Mucosa of descending colon (tissue), 3 donors: ENCODE results near the gene TBXAS1. TPM values are rescaled to one million over a fixed set of nuclear protein-coding genes. Genes with fewer than 3 reads are reported as not detected.

Experiments
- ATAC-seq: fragments of 200-7000 bp; cut with Tn5 transposase; one replicate; pipeline ENCODE4 v1.9.1; 2020; ENCODE audit warnings: mild to moderate bottlenecking, moderate library complexity
- DNase-seq, 3 donors: peaks; one replicate each; pipeline ENCODE4 v3.0.0-alpha.2; 2020
- H3K36me3 ChIP-seq: fragments of 200-600 bp; one replicate; pipeline ENCODE4 v1.8.0; 2021; ENCODE audit warnings: low read depth, mild to moderate bottlenecking
- H3K4me1 ChIP-seq: fragments of 200-600 bp; one replicate; pipeline ENCODE4 v1.8.0; 2021; ENCODE audit warnings: low read depth, mild to moderate bottlenecking
- H3K4me3 ChIP-seq: fragments of 200-600 bp; one replicate; pipeline ENCODE4 v1.8.0; 2021; ENCODE audit warnings: mild to moderate bottlenecking
- H3K9me3 ChIP-seq: fragments of 200-600 bp; one replicate; pipeline ENCODE4 v1.8.0; 2021; ENCODE audit warnings: mild to moderate bottlenecking
- intact Hi-C, 2 donors: fragments of 100-400 bp; cut with DNase I in 1 of 2; cut with micrococcal nuclease in 1 of 2; formaldehyde crosslinking; loops; one replicate each; pipeline versions ENCODE4 v1.11.0 to v1.11.1; 2022; cut with DNase I, micrococcal nuclease
- total RNA-seq, 3 donors: library from RNA; stranded (reverse); fragmentation: NEBNext Ultra II Directional in 2 of 3; extraction: Animal tissue kit (Norgen Biotek cat#: 25700) in 2 of 3; gene quantifications; one replicate each; pipeline versions ENCODE4 v1.2.1 to v1.2.4, GENCODE V29; 2021 to 2023
- TF ChIP-seq, protein P1 (sequence below): fragments of 200-600 bp; IDR thresholded peaks from one replicate; pipeline ENCODE4 v1.8.0; 2022; ENCODE audit warnings: antibody characterized with exemption, mild to moderate bottlenecking
- donor health status: DM: no; HTN: no; CAD: no; lungs with moderate emphysema.
- donor health status: DM: no; HTN: no; CAD: no.
- donor health status: DM: no; HTN: yes; CAD: no.

The TBXAS1 gene
- total RNA-seq, 3 donors from 2014 or later, result 9.4 to 15.6 (median 9.7) TPM

DNA sequence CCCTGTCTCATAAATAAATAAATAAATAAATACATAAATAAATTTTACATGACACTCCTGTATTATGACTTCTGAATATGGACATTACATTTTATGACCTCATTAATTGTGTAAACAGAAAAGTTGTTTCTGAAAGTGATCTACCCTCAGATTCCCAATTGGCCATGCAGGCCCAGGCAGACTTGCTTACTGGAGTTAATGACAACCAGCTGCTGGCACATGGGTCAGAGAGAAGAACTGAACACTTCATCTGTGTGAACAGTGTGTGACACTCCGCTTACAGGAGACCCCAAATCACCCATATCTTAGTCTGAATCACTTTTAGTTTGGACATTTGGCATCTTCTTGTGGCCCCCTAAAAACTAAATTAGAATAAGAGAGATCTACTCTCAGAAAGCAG, 202.3 kb downstream of the TBXAS1 start:
- DNase-seq, result no peak
- Histone ChIP-seq H3K4me1 (no peaks in the 10 kb centered on the region), H3K9me3 (no peaks in the 10 kb centered on the region), H3K4me3 (no peak overlapping the region), H3K36me3 (no peaks in the 10 kb centered on the region)
- intact Hi-C loops, result no loop called here
- TF ChIP-seq, protein P1, sequence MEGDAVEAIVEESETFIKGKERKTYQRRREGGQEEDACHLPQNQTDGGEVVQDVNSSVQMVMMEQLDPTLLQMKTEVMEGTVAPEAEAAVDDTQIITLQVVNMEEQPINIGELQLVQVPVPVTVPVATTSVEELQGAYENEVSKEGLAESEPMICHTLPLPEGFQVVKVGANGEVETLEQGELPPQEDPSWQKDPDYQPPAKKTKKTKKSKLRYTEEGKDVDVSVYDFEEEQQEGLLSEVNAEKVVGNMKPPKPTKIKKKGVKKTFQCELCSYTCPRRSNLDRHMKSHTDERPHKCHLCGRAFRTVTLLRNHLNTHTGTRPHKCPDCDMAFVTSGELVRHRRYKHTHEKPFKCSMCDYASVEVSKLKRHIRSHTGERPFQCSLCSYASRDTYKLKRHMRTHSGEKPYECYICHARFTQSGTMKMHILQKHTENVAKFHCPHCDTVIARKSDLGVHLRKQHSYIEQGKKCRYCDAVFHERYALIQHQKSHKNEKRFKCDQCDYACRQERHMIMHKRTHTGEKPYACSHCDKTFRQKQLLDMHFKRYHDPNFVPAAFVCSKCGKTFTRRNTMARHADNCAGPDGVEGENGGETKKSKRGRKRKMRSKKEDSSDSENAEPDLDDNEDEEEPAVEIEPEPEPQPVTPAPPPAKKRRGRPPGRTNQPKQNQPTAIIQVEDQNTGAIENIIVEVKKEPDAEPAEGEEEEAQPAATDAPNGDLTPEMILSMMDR, result no peak
- no peak for ATAC-seq

DNA sequence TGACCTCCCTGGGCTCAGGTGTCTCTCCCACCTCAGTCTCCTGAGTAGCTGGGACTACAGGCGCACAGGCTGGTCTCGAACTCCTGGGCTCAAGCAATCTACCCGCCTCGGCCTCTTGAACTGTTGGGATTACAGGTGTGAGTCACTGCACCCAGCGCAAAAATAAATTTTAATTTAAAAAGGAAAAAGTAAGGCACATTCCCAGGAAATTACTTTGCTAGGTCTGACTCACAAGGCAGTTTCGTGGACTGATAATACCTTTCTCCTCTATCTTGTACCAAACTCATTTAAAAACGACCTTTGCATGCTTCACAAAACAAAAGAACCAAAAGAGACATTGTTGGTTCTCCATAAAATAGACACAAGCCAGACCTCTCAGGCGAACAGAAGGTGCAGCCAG, 204.0 kb downstream of the TBXAS1 start:
- intact Hi-C loops, result no loop called here
- ATAC-seq, result no peak
- Histone ChIP-seq H3K4me1 (no peaks in the 10 kb centered on the region), H3K9me3 (no peaks in the 10 kb centered on the region), H3K4me3 (no peak overlapping the region), H3K36me3 (peaks cover 5% of the 10 kb centered on the region)
- DNase-seq, result no peak
- TF ChIP-seq, protein P1, result no peak

DNA sequence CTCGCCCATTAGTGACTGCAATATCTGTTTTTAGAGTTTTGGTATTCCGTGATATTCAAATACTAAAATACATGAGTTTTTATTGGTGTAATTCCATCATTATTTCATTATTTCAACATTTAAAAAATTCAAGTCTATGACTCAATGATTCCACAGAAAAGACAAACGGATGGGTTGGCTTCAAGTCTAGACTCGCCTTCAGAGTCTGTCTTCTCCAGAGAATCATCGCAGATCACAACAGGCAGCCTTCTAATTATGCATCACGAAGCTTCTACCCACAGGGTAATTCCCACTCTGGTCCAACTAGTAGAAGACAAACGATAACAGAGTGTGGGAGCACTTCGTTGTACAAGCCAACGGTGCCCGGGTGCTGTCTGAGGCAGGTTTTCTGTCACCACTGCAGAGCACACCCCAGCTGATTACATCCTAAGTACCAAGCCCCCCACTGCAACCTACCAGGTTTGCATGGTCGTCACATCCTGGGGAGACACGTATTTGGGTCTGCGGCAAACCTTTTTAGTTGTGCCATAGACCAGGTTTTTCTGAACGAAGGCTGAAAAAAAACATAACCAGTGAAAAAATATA, 204.8 kb downstream of the TBXAS1 start:
- no peak for ATAC-seq
- no peaks in the 10 kb centered on the region for H3K9me3 ChIP-seq
- intact Hi-C loops, result no loop called here
- no peak overlapping the region for H3K4me3 ChIP-seq
- TF ChIP-seq, protein P1, result no peak
- H3K36me3 ChIP-seq, result peaks cover 5% of the 10 kb centered on the region
- DNase-seq, result no peak
- H3K4me1 ChIP-seq, result no peaks in the 10 kb centered on the region

DNA sequence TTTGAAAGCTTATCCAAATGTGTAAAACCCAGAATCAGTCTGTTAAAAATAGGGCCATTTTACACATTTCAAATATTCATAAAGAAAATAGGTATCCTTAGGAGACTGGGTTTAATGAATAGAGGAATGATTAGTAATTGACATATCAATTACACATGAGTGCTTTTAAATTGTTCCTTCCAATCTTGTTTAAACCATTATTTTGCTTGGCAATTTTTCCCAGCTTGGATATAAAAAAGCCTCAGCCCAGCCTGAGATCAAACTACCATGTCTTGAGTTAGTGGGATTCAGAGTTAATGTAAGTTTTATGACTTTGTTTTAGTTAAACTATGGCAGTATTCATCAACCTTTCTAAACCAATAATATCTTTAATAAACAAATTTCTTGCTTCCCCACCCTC, 205.4 kb downstream of the TBXAS1 start:
- TF ChIP-seq, protein P1, result no peak
- intact Hi-C loops, result no loop called here
- no peak for ATAC-seq
- Histone ChIP-seq H3K4me3 (no peak overlapping the region), H3K4me1 (no peaks in the 10 kb centered on the region), H3K9me3 (no peaks in the 10 kb centered on the region), H3K36me3 (peaks cover 5% of the 10 kb centered on the region)
- DNase-seq, result no peak

DNA sequence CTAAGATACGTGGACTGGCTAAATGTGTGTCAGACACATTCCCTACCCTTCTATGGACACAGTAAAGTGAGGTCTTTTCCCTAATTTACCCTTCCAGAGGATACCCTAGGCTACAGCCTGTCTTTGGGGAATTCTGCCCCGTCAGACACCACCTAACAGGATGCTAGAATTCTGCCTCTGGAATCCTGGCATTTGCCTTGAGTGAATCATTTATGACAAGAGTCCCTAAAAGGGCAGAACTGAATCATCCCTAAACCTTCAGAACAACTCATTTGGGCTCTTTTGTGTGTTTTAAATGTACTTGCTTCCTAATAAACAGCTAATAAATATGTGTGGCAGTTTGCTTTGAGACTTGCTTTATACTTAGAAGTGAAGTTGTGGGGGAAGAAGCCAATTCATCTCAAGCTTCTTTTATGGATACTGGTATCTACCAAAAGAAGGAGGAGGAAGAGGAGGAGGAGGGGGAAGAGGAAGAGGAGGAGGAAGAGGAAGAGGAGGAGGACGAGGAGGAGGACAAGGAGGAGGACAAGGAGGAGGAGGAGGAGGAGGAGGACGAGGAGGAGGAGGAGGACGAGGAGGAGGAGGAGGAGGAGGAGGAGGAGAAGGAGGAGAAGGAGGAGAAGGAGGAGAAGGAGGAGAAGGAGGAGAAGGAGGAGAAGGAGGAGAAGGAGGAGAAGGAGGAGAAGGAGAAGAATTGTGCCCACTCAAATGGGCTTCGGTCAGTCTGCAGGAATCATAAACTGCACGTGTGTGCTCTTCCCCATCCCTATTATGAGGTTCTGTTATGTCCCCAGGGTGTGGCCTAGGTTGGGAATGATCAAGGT, 206.5 kb downstream of the TBXAS1 start:
- Histone ChIP-seq H3K4me1 (no peaks in the 10 kb centered on the region), H3K4me3 (no peak overlapping the region), H3K9me3 (no peaks in the 10 kb centered on the region), H3K36me3 (peaks cover 5% of the 10 kb centered on the region)
- TF ChIP-seq, protein P1, result no peak
- DNase-seq (no peak), ATAC-seq (no peak)
- intact Hi-C loops, result no loop called here
